ENCODE results near the gene PIGR. TPM values are rescaled to one million over a fixed set of nuclear protein-coding genes. Genes with fewer than 3 reads are reported as not detected.

PIGR gene
- total RNA-seq, 2 experiments from 2014 or later: 0.07 TPM; not detected in 1

DNA sequence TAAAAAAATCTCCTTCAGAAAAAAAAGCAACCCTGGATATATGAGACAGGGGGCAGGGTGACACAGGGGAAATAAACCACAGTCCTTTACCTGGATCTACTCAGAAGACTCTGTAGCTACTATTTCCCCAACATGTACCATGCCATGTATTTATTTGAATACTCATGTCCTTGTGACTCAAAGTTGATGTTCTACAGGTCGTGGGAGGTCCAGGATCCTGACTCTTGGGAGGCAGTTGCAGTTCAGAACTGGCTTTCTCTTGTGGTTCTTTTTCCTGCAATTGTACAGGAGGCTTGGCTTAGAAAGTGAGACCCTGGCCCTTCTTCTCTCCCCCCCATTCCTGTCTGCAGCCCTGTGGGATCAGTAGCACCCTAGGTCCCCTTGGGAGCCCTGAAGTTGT, 54.9 kb downstream of the PIGR start:
- ATAC-seq (no peak), DNase-seq (no peak)
- ChIA-PET CTCF (interaction anchor here (1.5 to 2.9 kb wide), 4 partner anchors 8 to 42 kb away, joined by 3 to 14 read pairs (median 6); partner anchors contain the start of gene IL20), POLR2A (no interaction called here)
- Mint-ChIP-seq H3K27me3 (no peaks in the 10 kb centered on the region), H3K4me3 (no peak overlapping the region), H3K27ac (no peak overlapping the region), H3K4me1 (ENCODE audit: low read depth) (peaks cover 59% of the 10 kb centered on the region), H3K36me3 (ENCODE audit: low read depth) (no peaks in the 10 kb centered on the region), H3K9me3 (no peaks in the 10 kb centered on the region)
- no peak for TF ChIP-seq CTCF (IDR thresholded peaks at IDR 0.05)
- intact Hi-C loops (cut with micrococcal nuclease): no loop called here

GRCh38 chr1:206890125-206891060, 55.9 kb downstream of the PIGR start:
- CTCF ChIA-PET: interaction anchor here (0.6 to 2.9 kb wide), 4 partner anchors 7 to 45 kb away, joined by 3 to 14 read pairs (median 6); partner anchors contain the start of gene IL20
- DNase-seq (no peak), ATAC-seq (peak; percentile 65)
- no peaks in the 10 kb centered on the region for H3K36me3 Mint-ChIP-seq (ENCODE audit: low read depth)
- POLR2A ChIA-PET: interaction anchor here (0.9 kb wide), 1 partner anchor 11 kb away, joined by 4 read pairs; no protein-coding TSS in a partner anchor
- H3K27me3 Mint-ChIP-seq: no peaks in the 10 kb centered on the region
- no peaks in the 10 kb centered on the region for H3K9me3 Mint-ChIP-seq
- H3K4me3 Mint-ChIP-seq: no peak overlapping the region
- intact Hi-C loops (cut with micrococcal nuclease): no loop called here
- no peak for TF ChIP-seq CTCF (IDR thresholded peaks at IDR 0.05)
- H3K4me1 Mint-ChIP-seq (ENCODE audit: low read depth): peaks cover 49% of the 10 kb centered on the region
- peak overlapping the region; percentile 4 for H3K27ac Mint-ChIP-seq

- Mint-ChIP-seq H3K27ac (no peak overlapping the region), H3K4me1 (ENCODE audit: low read depth) (peaks cover 29% of the 10 kb centered on the region), H3K36me3 (ENCODE audit: low read depth) (no peaks in the 10 kb centered on the region), H3K27me3 (no peaks in the 10 kb centered on the region), H3K9me3 (no peaks in the 10 kb centered on the region), H3K4me3 (no peak overlapping the region)
- POLR2A ChIA-PET: interaction anchor here (0.7 kb wide), 1 partner anchor 13 kb away, joined by 3 read pairs; no protein-coding TSS in a partner anchor
- DNase-seq (no peak), ATAC-seq (no peak)
- intact Hi-C loops (cut with micrococcal nuclease): no loop called here
- TF ChIP-seq CTCF (IDR thresholded peaks at IDR 0.05): no peak
- CTCF ChIA-PET: interaction anchor here (0.7 to 3.0 kb wide), 8 partner anchors 10 to 94 kb away, joined by 3 to 16 read pairs (median 4); partner anchors contain the start of genes IL20 and IL24
These were observed 58.6 kb downstream of the PIGR start for GRCh38 chr1:206887701-206888100.

- H3K27ac Mint-ChIP-seq: no peak overlapping the region
- no peaks in the 10 kb centered on the region for H3K36me3 Mint-ChIP-seq (ENCODE audit: low read depth)
- ChIA-PET CTCF (interaction anchor here (0.6 to 3.0 kb wide), 7 partner anchors 10 to 890 kb away, joined by 3 to 16 read pairs (median 3); partner anchors contain the start of gene IL20), POLR2A (interaction anchor here (0.6 kb wide), 1 partner anchor 174 kb away, joined by 3 read pairs; no protein-coding TSS in a partner anchor)
- H3K4me3 Mint-ChIP-seq: no peak overlapping the region
- no peak for ATAC-seq
- no peak for TF ChIP-seq CTCF (IDR thresholded peaks at IDR 0.05)
- DNase-seq: no peak
- intact Hi-C loops (cut with micrococcal nuclease): no loop called here
- peaks cover 27% of the 10 kb centered on the region for H3K4me1 Mint-ChIP-seq (ENCODE audit: low read depth)
- no peaks in the 10 kb centered on the region for H3K27me3 Mint-ChIP-seq
- no peaks in the 10 kb centered on the region for H3K9me3 Mint-ChIP-seq
These were observed 59.4 kb downstream of the PIGR start for GRCh38 chr1:206886831-206887230.

Measured in activated CD8-positive, alpha-beta T cell treated with anti-CD3 and anti-CD28 coated beads for 36 hours (primary cell).